Erythroblast (primary cell): Measurements from ENCODE around the gene CACTIN.

Experiments used
- GATA1 ChIP-seq: IDR thresholded peaks from 2 replicates; pipeline ENCODE4 v1.6.1; 2011; ENCODE audit warnings: low read depth, mild to moderate bottlenecking, control low read depth, low read length, moderate library complexity
- POLR2A ChIP-seq: IDR thresholded peaks from 2 replicates; pipeline ENCODE4 v1.6.1; 2011; ENCODE audit warnings: mild to moderate bottlenecking, low read length

- TF ChIP-seq POLR2A: no peak
- TF ChIP-seq GATA1: no peak
Observed at GRCh38 chr19:3673506-3674439, 47.2 kb upstream of the CACTIN start.
